Activated CD8-positive, alpha-beta T cell treated with anti-CD3 and anti-CD28 coated beads for 36 hours (primary cell): Measurements from ENCODE around the gene UGT1A9. TPM values are rescaled to one million over a fixed set of nuclear protein-coding genes. Genes with fewer than 3 reads are reported as not detected.

Source experiments
- ATAC-seq: fragments of 200-7000 bp; cut with Tn5 transposase; one replicate; pipeline ENCODE4 v1.10.0; 2021; ENCODE audit warnings: mild to moderate bottlenecking, moderate library complexity
- CTCF ChIA-PET: fragments of 350-600 bp; sonication (Branson Sonifier 250); formaldehyde crosslinking; loops from one replicate; lab custom pipeline; 2021; ENCODE audit warnings: antibody characterized with exemption; lab: Charles Lee
- POLR2A ChIA-PET: fragments of 350-600 bp; sonication (Branson Sonifier 250); formaldehyde crosslinking; loops from one replicate; lab custom pipeline; 2021; ENCODE audit warnings: antibody characterized with exemption; lab: Charles Lee
- DNase-seq: peaks from one replicate; pipeline ENCODE4 v3.0.0-alpha.2; 2020
- H3K27ac Mint-ChIP-seq: one replicate; pipeline ENCODE4 v1.8.0; 2021; ENCODE audit warnings: mild to moderate bottlenecking, mixed read lengths
- H3K27me3 Mint-ChIP-seq: one replicate; pipeline ENCODE4 v1.8.0; 2021; ENCODE audit warnings: mixed read lengths
- H3K36me3 Mint-ChIP-seq: one replicate; pipeline ENCODE4 v1.8.0; 2021; ENCODE audit warnings: low read depth, mixed read lengths
- H3K4me1 Mint-ChIP-seq: one replicate; pipeline ENCODE4 v1.8.0; 2021; ENCODE audit warnings: low read depth, mixed read lengths
- H3K4me3 Mint-ChIP-seq: one replicate; pipeline ENCODE4 v1.8.0; 2021; ENCODE audit warnings: mild to moderate bottlenecking, moderate library complexity, mixed read lengths
- H3K9me3 Mint-ChIP-seq: one replicate; pipeline ENCODE4 v1.8.0; 2021; ENCODE audit warnings: mixed read lengths
- intact Hi-C: fragments of 100-400 bp; cut with micrococcal nuclease; formaldehyde crosslinking; loops from one replicate; pipeline ENCODE4 v1.10.0; 2022
- total RNA-seq, 2 experiments: library from RNA; stranded (reverse); gene quantifications; one replicate each; pipeline ENCODE4 v1.2.3, GENCODE V29; 2021
- TF ChIP-seq, protein P1 (sequence below): fragments of 200-600 bp; IDR thresholded peaks from one replicate; pipeline ENCODE4 v1.8.0; 2022; ENCODE audit warnings: antibody characterized with exemption, mild to moderate bottlenecking

The UGT1A9 gene
- total RNA-seq, 2 experiments from 2014 or later, result not detected

- Mint-ChIP-seq H3K9me3 (no peaks in the 10 kb centered on the region), H3K4me1 (no peaks in the 10 kb centered on the region), H3K27me3 (peaks cover 1% of the 10 kb centered on the region), H3K27ac (no peak overlapping the region), H3K36me3 (no peaks in the 10 kb centered on the region), H3K4me3 (no peak overlapping the region)
- ATAC-seq (no peak), DNase-seq (no peak)
- TF ChIP-seq, protein P1, sequence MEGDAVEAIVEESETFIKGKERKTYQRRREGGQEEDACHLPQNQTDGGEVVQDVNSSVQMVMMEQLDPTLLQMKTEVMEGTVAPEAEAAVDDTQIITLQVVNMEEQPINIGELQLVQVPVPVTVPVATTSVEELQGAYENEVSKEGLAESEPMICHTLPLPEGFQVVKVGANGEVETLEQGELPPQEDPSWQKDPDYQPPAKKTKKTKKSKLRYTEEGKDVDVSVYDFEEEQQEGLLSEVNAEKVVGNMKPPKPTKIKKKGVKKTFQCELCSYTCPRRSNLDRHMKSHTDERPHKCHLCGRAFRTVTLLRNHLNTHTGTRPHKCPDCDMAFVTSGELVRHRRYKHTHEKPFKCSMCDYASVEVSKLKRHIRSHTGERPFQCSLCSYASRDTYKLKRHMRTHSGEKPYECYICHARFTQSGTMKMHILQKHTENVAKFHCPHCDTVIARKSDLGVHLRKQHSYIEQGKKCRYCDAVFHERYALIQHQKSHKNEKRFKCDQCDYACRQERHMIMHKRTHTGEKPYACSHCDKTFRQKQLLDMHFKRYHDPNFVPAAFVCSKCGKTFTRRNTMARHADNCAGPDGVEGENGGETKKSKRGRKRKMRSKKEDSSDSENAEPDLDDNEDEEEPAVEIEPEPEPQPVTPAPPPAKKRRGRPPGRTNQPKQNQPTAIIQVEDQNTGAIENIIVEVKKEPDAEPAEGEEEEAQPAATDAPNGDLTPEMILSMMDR, result no peak
- ChIA-PET POLR2A (no interaction called here), CTCF (no interaction called here)
- intact Hi-C loops, result no loop called here
Measured at GRCh38 chr2:233817361-233817911, 145.7 kb downstream of the UGT1A9 start.

- ChIA-PET POLR2A (no interaction called here), CTCF (no interaction called here)
- ATAC-seq, result no peak
- TF ChIP-seq, protein P1, result no peak
- no peak overlapping the region for H3K27ac Mint-ChIP-seq
- no peaks in the 10 kb centered on the region for H3K36me3 Mint-ChIP-seq
- no peaks in the 10 kb centered on the region for H3K4me1 Mint-ChIP-seq
- intact Hi-C loops, result no loop called here
- no peak overlapping the region for H3K4me3 Mint-ChIP-seq
- no peak for DNase-seq
- H3K9me3 Mint-ChIP-seq, result no peaks in the 10 kb centered on the region
- peaks cover 1% of the 10 kb centered on the region for H3K27me3 Mint-ChIP-seq
Measured at GRCh38 chr2:233817995-233818638, 146.4 kb downstream of the UGT1A9 start.

GRCh38 chr2:233818639-233819621, 147.2 kb downstream of the UGT1A9 start:
- intact Hi-C loops, result no loop called here
- no peaks in the 10 kb centered on the region for H3K9me3 Mint-ChIP-seq
- no peak overlapping the region for H3K4me3 Mint-ChIP-seq
- ChIA-PET CTCF (interaction anchor here (1.0 kb wide), 1 partner anchor 11 kb away, joined by 3 read pairs; no protein-coding TSS in a partner anchor), POLR2A (no interaction called here)
- peaks cover 1% of the 10 kb centered on the region for H3K27me3 Mint-ChIP-seq
- no peak for ATAC-seq
- no peaks in the 10 kb centered on the region for H3K4me1 Mint-ChIP-seq
- no peaks in the 10 kb centered on the region for H3K36me3 Mint-ChIP-seq
- no peak for DNase-seq
- H3K27ac Mint-ChIP-seq, result no peak overlapping the region
- TF ChIP-seq, protein P1, result no peak

GRCh38 chr2:233819884-233820773, 148.4 kb downstream of the UGT1A9 start:
- H3K27me3 Mint-ChIP-seq, result peaks cover 1% of the 10 kb centered on the region
- no peak overlapping the region for H3K27ac Mint-ChIP-seq
- H3K9me3 Mint-ChIP-seq, result no peaks in the 10 kb centered on the region
- TF ChIP-seq, protein P1, result no peak
- ATAC-seq (no peak), DNase-seq (no peak)
- ChIA-PET CTCF (interaction anchor here (1.0 kb wide), 1 partner anchor 12 kb away, joined by 3 read pairs; no protein-coding TSS in a partner anchor), POLR2A (no interaction called here)
- no peak overlapping the region for H3K4me3 Mint-ChIP-seq
- intact Hi-C loops, result no loop called here
- H3K36me3 Mint-ChIP-seq, result no peaks in the 10 kb centered on the region
- no peaks in the 10 kb centered on the region for H3K4me1 Mint-ChIP-seq
